Epithelial cell of prostate (primary cell): ENCODE results near the gene ZNF775.
A peak's percentile ranks its signal among the peaks of the same experiment; 100 is the strongest.

Experiments
- DNase-seq: peaks from one replicate; pipeline ENCODE4 v3.0.0-alpha.2; 2011; ENCODE audit warnings: low read depth, low spot score
- H3K27ac ChIP-seq: fragments of 450-650 bp; 2 replicates; pipeline ENCODE4 v1.5.1; 2017; ENCODE audit warnings: mild to moderate bottlenecking

The ZNF775 gene

GRCh38 chr7:150408393-150409299 lies 29.5 kb downstream of the ZNF775 start:
- no peak for DNase-seq
- no peak overlapping the region for H3K27ac ChIP-seq

GRCh38 chr7:150409300-150410030 lies 30.3 kb downstream of the ZNF775 start:
- H3K27ac ChIP-seq: no peak overlapping the region
- DNase-seq: no peak

GRCh38 chr7:150410131-150410530 lies 31.0 kb downstream of the ZNF775 start:
- no peak for DNase-seq
- H3K27ac ChIP-seq: no peak overlapping the region

GRCh38 chr7:150410680-150411346 lies 31.7 kb downstream of the ZNF775 start:
- DNase-seq: no peak
- no peak overlapping the region for H3K27ac ChIP-seq

- no peak overlapping the region for H3K27ac ChIP-seq
- no peak for DNase-seq
Measured at GRCh38 chr7:150411606-150412005, 32.5 kb downstream of the ZNF775 start.

- DNase-seq: no peak
- no peak overlapping the region for H3K27ac ChIP-seq
Measured at GRCh38 chr7:150412016-150412415, 32.9 kb downstream of the ZNF775 start.

- H3K27ac ChIP-seq: no peak overlapping the region
- DNase-seq: no peak
Measured at GRCh38 chr7:150412518-150413488, 33.7 kb downstream of the ZNF775 start.

GRCh38 chr7:150413640-150414081 lies 34.5 kb downstream of the ZNF775 start:
- H3K27ac ChIP-seq: no peak overlapping the region
- DNase-seq: no peak

GRCh38 chr7:150415161-150416153 lies 36.3 kb downstream of the ZNF775 start:
- H3K27ac ChIP-seq: no peak overlapping the region
- DNase-seq: no peak

GRCh38 chr7:150417239-150417638 lies 38.1 kb downstream of the ZNF775 start:
- no peak for DNase-seq
- H3K27ac ChIP-seq: no peak overlapping the region

- H3K27ac ChIP-seq: no peak overlapping the region
- DNase-seq: no peak
Measured at GRCh38 chr7:150417863-150418262, 38.7 kb downstream of the ZNF775 start.

GRCh38 chr7:150420242-150420641 lies 41.1 kb downstream of the ZNF775 start:
- no peak overlapping the region for H3K27ac ChIP-seq
- DNase-seq: no peak

GRCh38 chr7:150420987-150421674 lies 42.0 kb downstream of the ZNF775 start:
- no peak overlapping the region for H3K27ac ChIP-seq
- no peak for DNase-seq

- DNase-seq: no peak
- no peak overlapping the region for H3K27ac ChIP-seq
Measured at GRCh38 chr7:150421831-150422230, 42.7 kb downstream of the ZNF775 start.

- DNase-seq: no peak
- H3K27ac ChIP-seq: no peak overlapping the region
Measured at GRCh38 chr7:150425670-150426069, 46.5 kb downstream of the ZNF775 start.

- peak; percentile 62 for DNase-seq
- H3K27ac ChIP-seq: no peak overlapping the region
Measured at GRCh38 chr7:150428671-150429451, 49.7 kb downstream of the ZNF775 start.

- no peak for DNase-seq
- no peak overlapping the region for H3K27ac ChIP-seq
Measured at GRCh38 chr7:150429699-150430098, 50.6 kb downstream of the ZNF775 start.
